ENCODE results near the gene PFDN5.
A peak's percentile ranks its signal among the peaks of the same experiment; 100 is the strongest.
"Not testable (repeated sequence)": the region's sequence is repeated elsewhere in the genome, so short reads cannot be mapped to it uniquely, and the experiment has no call there.

PFDN5 gene

GRCh38 chr12:53330671-53331070 is 35.3 kb downstream of the PFDN5 start:
- no peak for DNase-seq

GRCh38 chr12:53332339-53332738 is 37.0 kb downstream of the PFDN5 start:
- not testable (repeated sequence) for DNase-seq

GRCh38 chr12:53332744-53333143 is 37.4 kb downstream of the PFDN5 start:
- DNase-seq = no peak

- DNase-seq = no peak
Measured at GRCh38 chr12:53333289-53333688, 37.9 kb downstream of the PFDN5 start.

GRCh38 chr12:53333845-53334244 is 38.5 kb downstream of the PFDN5 start:
- DNase-seq = no peak

GRCh38 chr12:53334822-53335221 is 39.5 kb downstream of the PFDN5 start:
- no peak for DNase-seq

- no peak for DNase-seq
Measured at GRCh38 chr12:53336181-53336681, 40.9 kb downstream of the PFDN5 start, which contains the start of gene SP7. SP7 (minus strand) TSS chr12:53336354; CDS start chr12:53335646, 708 bp downstream.

- DNase-seq = no peak
Measured at GRCh38 chr12:53338017-53338416, 42.7 kb downstream of the PFDN5 start.

- DNase-seq = no peak
Measured at GRCh38 chr12:53338916-53339315, 43.6 kb downstream of the PFDN5 start.

GRCh38 chr12:53340398-53340797 is 45.1 kb downstream of the PFDN5 start:
- no peak for DNase-seq

- no peak for DNase-seq
Measured at GRCh38 chr12:53343449-53343848, 48.1 kb downstream of the PFDN5 start.

GRCh38 chr12:53343969-53344368 is 48.6 kb downstream of the PFDN5 start:
- no peak for DNase-seq

- no peak for DNase-seq
Measured at GRCh38 chr12:53344487-53344823, 49.1 kb downstream of the PFDN5 start.

- DNase-seq = peak; percentile 9
Measured at GRCh38 chr12:53344824-53345485, 49.6 kb downstream of the PFDN5 start.

- DNase-seq = no peak
Measured at GRCh38 chr12:53345486-53346188, 50.3 kb downstream of the PFDN5 start.

GRCh38 chr12:53346491-53346890 is 51.1 kb downstream of the PFDN5 start:
- DNase-seq = no peak

- DNase-seq = no peak
Measured at GRCh38 chr12:53347905-53348304, 52.6 kb downstream of the PFDN5 start.
